PC-9 (cell line): ENCODE data around the gene LZTFL1.

ENCODE experiments used
- CTCF ChIP-seq: fragments of 200-600 bp; sonication (generic); conservative IDR thresholded peaks from 2 replicates; pipeline ENCODE4 v1.6.1; 2017; ENCODE audit warnings: mixed run types, antibody characterized with exemption, mild to moderate bottlenecking, moderate library complexity
- EZH2 ChIP-seq: fragments of 200-600 bp; sonication (generic); IDR thresholded peaks from 2 replicates; pipeline ENCODE4 v1.8.0; 2017; ENCODE audit warnings: antibody characterized with exemption, low read depth

DNA sequence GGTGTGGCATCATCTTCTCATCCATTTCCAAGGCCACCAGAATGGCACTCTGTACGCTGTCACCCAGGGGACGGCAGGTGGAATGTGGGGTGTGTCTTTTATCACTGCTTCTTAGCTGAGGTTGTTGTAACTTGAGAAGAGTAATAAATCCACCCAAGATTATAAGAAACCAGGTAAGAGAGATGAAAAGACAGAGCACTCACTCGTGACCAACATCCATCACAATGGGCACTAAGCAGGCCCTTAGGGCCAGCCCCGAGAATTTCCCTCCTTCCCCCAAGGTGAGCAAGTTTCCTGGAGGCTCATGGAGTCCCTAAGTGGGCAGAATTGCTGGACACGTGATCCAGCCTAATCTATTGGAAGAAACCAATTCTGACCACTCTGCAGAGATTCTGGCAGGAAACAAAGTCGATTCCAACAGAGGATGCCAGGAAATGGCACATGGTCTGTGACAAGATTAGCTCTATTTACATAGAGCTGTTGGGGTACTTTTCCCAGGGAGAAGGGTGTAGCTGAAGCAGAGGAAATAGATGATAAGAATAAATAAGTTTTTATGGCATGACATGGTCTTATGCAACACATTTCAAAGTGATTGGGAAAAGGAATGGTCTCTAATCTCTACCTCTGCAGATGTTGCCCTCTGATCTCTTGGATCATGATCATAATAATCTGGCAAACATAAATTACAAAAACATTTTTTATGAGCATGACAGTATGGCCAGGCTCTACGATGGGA lies 68.0 kb downstream of the LZTFL1 start:
- TF ChIP-seq CTCF = no peak
- TF ChIP-seq EZH2 = no peak
